ENCODE results near the gene CKMT2.

Gene CKMT2

GRCh38 chr5:81205058-81205457 is 28.1 kb upstream of the CKMT2 start:
- Histone ChIP-seq H3K36me3 (ENCODE audit: insufficient read depth, low read length) (peaks cover 7% of the 10 kb centered on the region), H3K9me3 (ENCODE audit: control insufficient read depth, insufficient read depth, low read length) (no peaks in the 10 kb centered on the region), H3K9ac (ENCODE audit: low read depth, low read length) (no peak overlapping the region), H3K4me1 (ENCODE audit: insufficient read depth, low read length) (no peaks in the 10 kb centered on the region)

GRCh38 chr5:81207009-81207408 is 26.1 kb upstream of the CKMT2 start:
- Histone ChIP-seq H3K36me3 (ENCODE audit: insufficient read depth, low read length) (peaks cover 7% of the 10 kb centered on the region), H3K9me3 (ENCODE audit: control insufficient read depth, insufficient read depth, low read length) (no peaks in the 10 kb centered on the region), H3K9ac (ENCODE audit: low read depth, low read length) (no peak overlapping the region), H3K4me1 (ENCODE audit: insufficient read depth, low read length) (no peaks in the 10 kb centered on the region)

- Histone ChIP-seq H3K9me3 (ENCODE audit: control insufficient read depth, insufficient read depth, low read length) (no peaks in the 10 kb centered on the region), H3K36me3 (ENCODE audit: insufficient read depth, low read length) (no peaks in the 10 kb centered on the region)
Measured at GRCh38 chr5:81208904-81209303, 24.2 kb upstream of the CKMT2 start.

GRCh38 chr5:81209386-81209785 is 23.7 kb upstream of the CKMT2 start:
- H3K9ac ChIP-seq (ENCODE audit: low read depth, low read length) = no peak overlapping the region
- no peaks in the 10 kb centered on the region for H3K36me3 ChIP-seq (ENCODE audit: insufficient read depth, low read length)
- no peaks in the 10 kb centered on the region; the same call in 1 of the 2 replicates for H3K4me1 ChIP-seq (ENCODE audit: insufficient read depth, low read length)
- no peaks in the 10 kb centered on the region for H3K9me3 ChIP-seq (ENCODE audit: control insufficient read depth, insufficient read depth, low read length)

More at GRCh38 chr5:81208904-81209303, 24.2 kb upstream of the CKMT2 start:
- H3K4me1 ChIP-seq (ENCODE audit: insufficient read depth, low read length) = no peaks in the 10 kb centered on the region; the same call in 1 of the 2 replicates
- no peak overlapping the region for H3K9ac ChIP-seq (ENCODE audit: low read depth, low read length)

- Histone ChIP-seq H3K4me1 (ENCODE audit: insufficient read depth, low read length) (no peaks in the 10 kb centered on the region; the same call in 1 of the 2 replicates), H3K9me3 (ENCODE audit: control insufficient read depth, insufficient read depth, low read length) (no peaks in the 10 kb centered on the region), H3K9ac (ENCODE audit: low read depth, low read length) (no peak overlapping the region), H3K36me3 (ENCODE audit: insufficient read depth, low read length) (no peaks in the 10 kb centered on the region)
Measured at GRCh38 chr5:81209869-81210493, 23.1 kb upstream of the CKMT2 start.

GRCh38 chr5:81212211-81212751 is 20.8 kb upstream of the CKMT2 start:
- no peaks in the 10 kb centered on the region; the same call in 1 of the 2 replicates for H3K4me1 ChIP-seq (ENCODE audit: insufficient read depth, low read length)
- H3K9ac ChIP-seq (ENCODE audit: low read depth, low read length) = no peak overlapping the region
- H3K9me3 ChIP-seq (ENCODE audit: control insufficient read depth, insufficient read depth, low read length) = no peaks in the 10 kb centered on the region
- no peaks in the 10 kb centered on the region for H3K36me3 ChIP-seq (ENCODE audit: insufficient read depth, low read length)

- Histone ChIP-seq H3K36me3 (ENCODE audit: insufficient read depth, low read length) (no peaks in the 10 kb centered on the region), H3K9ac (ENCODE audit: low read depth, low read length) (no peak overlapping the region), H3K4me1 (ENCODE audit: insufficient read depth, low read length) (no peaks in the 10 kb centered on the region; the same call in 1 of the 2 replicates), H3K9me3 (ENCODE audit: control insufficient read depth, insufficient read depth, low read length) (no peaks in the 10 kb centered on the region)
Measured at GRCh38 chr5:81213070-81213469, 20.1 kb upstream of the CKMT2 start.

GRCh38 chr5:81214848-81215247 is 18.3 kb upstream of the CKMT2 start:
- no peaks in the 10 kb centered on the region for H3K9me3 ChIP-seq (ENCODE audit: control insufficient read depth, insufficient read depth, low read length)
- no peak overlapping the region for H3K9ac ChIP-seq (ENCODE audit: low read depth, low read length)
- H3K36me3 ChIP-seq (ENCODE audit: insufficient read depth, low read length) = no peaks in the 10 kb centered on the region
- no peaks in the 10 kb centered on the region; the same call in 1 of the 2 replicates for H3K4me1 ChIP-seq (ENCODE audit: insufficient read depth, low read length)

- Histone ChIP-seq H3K36me3 (ENCODE audit: insufficient read depth, low read length) (no peaks in the 10 kb centered on the region), H3K4me1 (ENCODE audit: insufficient read depth, low read length) (no peaks in the 10 kb centered on the region; the same call in 1 of the 2 replicates), H3K9ac (ENCODE audit: low read depth, low read length) (no peak overlapping the region), H3K9me3 (ENCODE audit: control insufficient read depth, insufficient read depth, low read length) (no peaks in the 10 kb centered on the region)
Measured at GRCh38 chr5:81216152-81216551, 17.0 kb upstream of the CKMT2 start.

- H3K36me3 ChIP-seq (ENCODE audit: insufficient read depth, low read length) = no peaks in the 10 kb centered on the region
- H3K9me3 ChIP-seq (ENCODE audit: control insufficient read depth, insufficient read depth, low read length) = no peaks in the 10 kb centered on the region
- no peaks in the 10 kb centered on the region for H3K4me1 ChIP-seq (ENCODE audit: insufficient read depth, low read length)
- H3K9ac ChIP-seq (ENCODE audit: low read depth, low read length) = no peak overlapping the region
Measured at GRCh38 chr5:81219389-81219788, 13.7 kb upstream of the CKMT2 start.

- Histone ChIP-seq H3K36me3 (ENCODE audit: insufficient read depth, low read length) (no peaks in the 10 kb centered on the region), H3K9me3 (ENCODE audit: control insufficient read depth, insufficient read depth, low read length) (no peaks in the 10 kb centered on the region), H3K9ac (ENCODE audit: low read depth, low read length) (no peak overlapping the region), H3K4me1 (ENCODE audit: insufficient read depth, low read length) (no peaks in the 10 kb centered on the region)
Measured at GRCh38 chr5:81222285-81222684, 10.8 kb upstream of the CKMT2 start.

GRCh38 chr5:81225463-81225862 is 7.7 kb upstream of the CKMT2 start:
- Histone ChIP-seq H3K9me3 (ENCODE audit: control insufficient read depth, insufficient read depth, low read length) (no peaks in the 10 kb centered on the region), H3K9ac (ENCODE audit: low read depth, low read length) (no peak overlapping the region), H3K36me3 (ENCODE audit: insufficient read depth, low read length) (no peaks in the 10 kb centered on the region), H3K4me1 (ENCODE audit: insufficient read depth, low read length) (no peaks in the 10 kb centered on the region)

GRCh38 chr5:81226286-81226685 is 6.8 kb upstream of the CKMT2 start:
- Histone ChIP-seq H3K9ac (ENCODE audit: low read depth, low read length) (no peak overlapping the region), H3K9me3 (ENCODE audit: control insufficient read depth, insufficient read depth, low read length) (no peaks in the 10 kb centered on the region), H3K4me1 (ENCODE audit: insufficient read depth, low read length) (no peaks in the 10 kb centered on the region), H3K36me3 (ENCODE audit: insufficient read depth, low read length) (no peaks in the 10 kb centered on the region)

GRCh38 chr5:81226949-81227348 is 6.2 kb upstream of the CKMT2 start:
- H3K4me1 ChIP-seq (ENCODE audit: insufficient read depth, low read length) = no peaks in the 10 kb centered on the region
- no peaks in the 10 kb centered on the region for H3K36me3 ChIP-seq (ENCODE audit: insufficient read depth, low read length)

GRCh38 chr5:81228084-81228483 is 5.0 kb upstream of the CKMT2 start:
- H3K4me1 ChIP-seq (ENCODE audit: insufficient read depth, low read length) = no peaks in the 10 kb centered on the region
- H3K9me3 ChIP-seq (ENCODE audit: control insufficient read depth, insufficient read depth, low read length) = no peaks in the 10 kb centered on the region
- H3K9ac ChIP-seq (ENCODE audit: low read depth, low read length) = no peak overlapping the region
- no peaks in the 10 kb centered on the region for H3K36me3 ChIP-seq (ENCODE audit: insufficient read depth, low read length)

More at GRCh38 chr5:81226949-81227348, 6.2 kb upstream of the CKMT2 start:
- Histone ChIP-seq H3K9me3 (ENCODE audit: control insufficient read depth, insufficient read depth, low read length) (no peaks in the 10 kb centered on the region), H3K9ac (ENCODE audit: low read depth, low read length) (no peak overlapping the region)

Measured in ES-I3 (cell line).